Jurkat, Clone E6-1 (cell line): ENCODE data around the gene NPY5R. TPM values are rescaled to one million over a fixed set of nuclear protein-coding genes. Genes with fewer than 3 reads are reported as not detected.

Experiments
- DNase-seq: peaks from one replicate; pipeline ENCODE4 v3.0.0-alpha.2; 2011; ENCODE audit warnings: low read depth, low spot score
- H3K4me3 ChIP-seq: 2 replicates; pipeline ENCODE4 v1.5.1; 2011; ENCODE audit warnings: mild to moderate bottlenecking, low read length, control low read depth, moderate library complexity
- polyA plus RNA-seq: library from polyadenylated mRNA; unstranded; fragments of >200 nt; gene quantifications from one replicate; pipeline ENCODE4 v1.2.1, GENCODE V29; 2012; ENCODE audit warnings: missing spikeins; ENCODE audit not compliant: insufficient read length, insufficient read depth

Gene NPY5R
- polyA plus RNA-seq, result not detected

- DNase-seq, result no peak
- no peak within 1 kb of the TSS for H3K4me3 ChIP-seq
Measured at GRCh38 chr4:163343604-163344146, at the start of gene NPY5R. Gene NPY5R, plus strand, starts transcription at chr4:163343892. Its CDS starts 6,382 bp downstream, at chr4:163350274.

DNA sequence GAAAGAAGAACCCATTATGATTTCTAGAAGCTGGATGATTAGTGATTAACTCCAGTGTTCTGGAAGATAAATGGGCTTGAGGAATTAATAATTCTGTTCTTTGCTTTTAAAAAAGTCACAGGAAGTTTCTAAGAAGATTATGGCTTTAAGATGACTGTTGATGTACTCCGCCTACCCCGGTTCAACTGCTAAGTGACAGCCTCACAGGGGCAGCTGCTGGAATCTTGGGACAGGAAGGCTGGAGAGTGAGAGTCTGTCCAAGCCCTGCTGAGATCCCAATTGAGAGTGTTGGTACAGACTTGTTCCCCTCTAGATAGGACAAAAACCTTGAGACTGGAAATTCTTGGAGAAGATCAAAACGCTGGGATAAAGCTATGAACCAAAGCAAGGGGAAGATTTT lies 48.6 kb upstream of the NPY5R start:
- DNase-seq, result no peak
- H3K4me3 ChIP-seq, result no peak overlapping the region

- no peak for DNase-seq
- H3K4me3 ChIP-seq, result no peak overlapping the region
Measured at GRCh38 chr4:163300445-163300844, 43.2 kb upstream of the NPY5R start.

DNA sequence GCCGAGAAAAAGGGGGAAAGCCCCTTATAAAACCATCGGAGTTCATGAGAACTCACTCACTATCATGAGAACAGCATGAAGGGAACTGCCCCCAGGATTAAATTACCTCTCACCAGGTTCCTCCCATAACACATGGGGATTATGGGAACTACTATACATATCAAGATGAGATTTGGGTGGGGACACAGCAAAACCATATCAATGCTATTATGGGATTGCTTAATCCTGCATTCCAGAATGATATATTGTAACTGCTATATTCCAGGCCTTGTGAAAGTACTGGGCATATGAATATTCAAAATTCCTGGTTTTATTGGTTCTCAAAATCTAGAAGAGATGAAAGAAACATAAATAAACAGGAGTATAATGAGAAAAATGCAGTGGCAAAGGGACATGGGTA lies 40.6 kb upstream of the NPY5R start:
- no peak for DNase-seq
- H3K4me3 ChIP-seq, result no peak overlapping the region

DNA sequence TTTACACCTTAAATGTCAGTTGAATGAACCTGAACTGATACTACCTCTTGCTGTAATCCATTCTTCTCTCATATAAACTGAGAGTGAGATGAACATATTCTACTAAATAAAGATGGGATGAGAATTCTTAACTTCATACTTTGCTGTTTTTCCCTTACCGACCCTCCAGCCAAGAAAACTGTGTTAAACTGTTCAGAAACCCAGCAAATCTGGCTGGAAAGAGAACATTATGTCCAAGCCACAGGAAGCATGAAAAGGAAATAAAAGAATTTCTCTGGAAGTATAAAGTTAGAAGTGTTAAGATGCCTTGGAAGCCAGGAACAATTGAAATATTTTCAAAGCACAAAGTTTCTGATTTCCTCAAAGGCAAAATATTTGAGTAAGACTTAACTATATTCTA lies 34.2 kb upstream of the NPY5R start:
- DNase-seq, result no peak
- H3K4me3 ChIP-seq, result no peak overlapping the region

DNA sequence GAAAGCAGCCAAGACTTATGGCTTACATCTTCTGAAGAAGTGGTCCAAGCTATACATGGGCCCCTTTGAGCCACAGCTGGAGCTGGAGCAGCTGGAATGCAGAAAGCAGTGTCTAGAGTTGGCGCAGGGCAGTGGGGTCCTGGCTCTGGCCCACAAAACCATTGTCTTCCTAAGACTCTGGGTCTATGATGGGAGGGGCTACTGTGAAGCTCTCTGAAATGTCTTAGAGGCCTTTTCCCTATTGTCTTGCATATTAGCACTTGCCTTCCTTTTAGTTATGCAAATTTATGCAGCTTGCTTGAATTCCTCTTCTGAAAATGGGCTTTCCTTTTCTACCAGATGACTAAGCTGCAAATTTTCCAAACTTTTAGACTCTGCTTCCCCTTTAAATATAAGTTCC lies 26.6 kb upstream of the NPY5R start:
- no peak overlapping the region for H3K4me3 ChIP-seq
- DNase-seq, result no peak

- no peak for DNase-seq
- H3K4me3 ChIP-seq, result no peak overlapping the region
Measured at GRCh38 chr4:163330916-163331628, 12.6 kb upstream of the NPY5R start.

DNA sequence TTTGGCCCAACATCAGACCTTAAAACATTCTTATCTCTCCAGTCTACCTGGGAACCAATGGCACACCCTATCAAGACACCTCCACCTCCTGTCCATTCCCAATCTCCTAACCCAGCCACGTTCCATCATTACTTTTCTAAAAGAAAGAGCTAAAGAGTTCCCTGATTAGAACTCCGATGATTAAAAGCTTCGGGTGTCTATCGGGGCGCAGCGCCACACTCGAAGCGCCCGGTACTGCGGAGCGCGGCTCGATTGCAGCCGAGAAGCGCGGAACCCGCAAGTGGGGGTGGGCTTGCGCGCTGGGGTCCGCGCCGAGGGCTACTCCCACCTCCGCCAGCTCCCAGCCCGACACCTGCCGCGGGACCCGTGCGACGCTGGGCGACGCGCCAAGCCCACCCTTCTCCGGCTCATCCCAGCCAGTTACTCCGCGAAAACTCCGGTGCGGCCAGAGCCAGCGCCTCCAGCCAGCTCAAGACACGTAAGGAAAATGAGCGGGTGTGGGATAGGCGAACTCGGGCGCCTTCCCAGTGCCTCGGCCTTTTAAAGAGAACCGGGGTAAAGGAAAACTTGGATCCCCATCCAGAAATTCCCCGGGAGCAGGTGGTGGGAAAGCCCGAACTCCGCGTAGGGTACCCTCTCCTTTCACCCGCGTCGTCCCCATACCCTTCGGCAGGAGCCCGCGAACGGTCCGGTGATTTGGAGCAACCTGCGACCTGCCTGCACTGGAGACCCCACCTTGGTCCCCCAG lies 11.9 kb upstream of the NPY5R start:
- no peak overlapping the region for H3K4me3 ChIP-seq

DNA sequence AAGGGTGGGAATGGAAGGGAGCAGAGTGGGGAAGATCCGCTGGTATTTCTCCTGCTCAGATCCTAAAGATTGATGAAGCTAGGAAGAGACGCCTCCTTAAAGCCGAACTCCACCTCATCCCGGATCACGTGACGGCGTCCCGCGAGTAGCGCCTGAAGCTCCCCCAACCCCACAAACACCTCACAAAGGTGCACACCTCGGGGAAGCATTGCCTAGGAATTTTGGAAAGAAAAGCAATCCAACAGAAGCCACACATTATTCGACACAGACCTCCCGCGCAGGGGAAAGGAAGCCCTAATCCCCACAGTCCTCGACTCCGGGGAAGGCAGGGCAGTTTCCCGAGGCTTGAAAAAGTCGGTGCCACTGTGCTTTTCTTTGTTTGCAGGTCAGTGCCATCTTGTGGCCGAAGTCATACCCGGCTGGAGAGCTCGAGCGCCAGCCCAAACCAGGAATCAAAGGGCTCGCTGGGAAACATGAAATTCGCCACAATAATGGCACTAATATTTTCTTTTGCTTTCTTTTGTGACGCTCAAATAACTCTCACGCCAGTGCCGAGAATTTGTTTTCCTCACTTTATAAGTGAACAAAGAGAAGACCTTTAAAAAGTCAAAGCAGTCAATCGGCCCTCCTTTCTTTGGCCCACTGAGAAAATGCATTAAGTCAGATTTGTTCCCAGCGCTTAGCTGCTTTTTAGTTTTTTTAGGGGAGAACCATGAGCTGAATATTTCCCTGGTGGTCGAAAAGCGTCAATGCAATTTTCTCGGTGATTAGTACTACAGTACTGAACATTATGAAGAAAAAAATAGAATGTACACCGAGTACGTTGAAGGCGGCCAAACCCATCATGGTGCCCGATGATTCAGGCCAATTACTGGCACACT lies 10.9 kb upstream of the NPY5R start, which contains the start of gene NPY1R:
TSS of gene NPY1R (minus strand) at position 71 of the 881 bp plus-strand sequence. CDS start 6,042 bp downstream, outside the sequence.
- DNase-seq, result no peak
- H3K4me3 ChIP-seq, result no peak within 1 kb of the TSS

More for the DNA sequence above, 11.9 kb upstream of the NPY5R start:
- no peak for DNase-seq

- H3K4me3 ChIP-seq, result no peak overlapping the region
- no peak for DNase-seq
Measured at GRCh38 chr4:163335384-163335783, 8.3 kb upstream of the NPY5R start.

GRCh38 chr4:163344147-163345125 lies 744 bp downstream of the NPY5R start:
- H3K4me3 ChIP-seq, result no peak overlapping the region
- no peak for DNase-seq

- DNase-seq, result no peak
- H3K4me3 ChIP-seq, result no peak overlapping the region
Measured at GRCh38 chr4:163350672-163351071, 7.0 kb downstream of the NPY5R start.

GRCh38 chr4:163353054-163353453 lies 9.4 kb downstream of the NPY5R start:
- no peak for DNase-seq
- no peak overlapping the region for H3K4me3 ChIP-seq

DNA sequence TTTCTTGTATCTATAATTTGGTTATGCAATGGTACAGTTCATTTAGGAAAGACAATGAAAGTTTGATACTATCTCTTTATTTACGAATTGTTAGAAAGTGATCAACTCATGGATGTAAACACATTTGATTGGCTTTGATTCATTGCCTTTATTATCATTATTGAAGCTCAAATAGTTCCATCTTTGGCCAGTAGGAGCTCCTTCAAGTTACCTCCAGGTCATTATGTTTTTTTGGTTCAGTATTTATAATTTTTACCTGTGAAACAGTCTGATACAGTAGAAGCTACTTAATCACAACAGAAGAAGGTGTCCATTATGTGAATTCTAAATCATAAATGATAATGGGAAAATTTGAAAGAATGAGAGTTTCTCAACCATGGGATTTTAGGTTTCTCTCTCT lies 12.4 kb downstream of the NPY5R start:
- no peak overlapping the region for H3K4me3 ChIP-seq
- DNase-seq, result no peak

- no peak overlapping the region for H3K4me3 ChIP-seq
- DNase-seq, result no peak
Measured at GRCh38 chr4:163367651-163368050, 24.0 kb downstream of the NPY5R start.

GRCh38 chr4:163372029-163372428 lies 28.3 kb downstream of the NPY5R start:
- no peak for DNase-seq
- H3K4me3 ChIP-seq, result no peak overlapping the region

DNA sequence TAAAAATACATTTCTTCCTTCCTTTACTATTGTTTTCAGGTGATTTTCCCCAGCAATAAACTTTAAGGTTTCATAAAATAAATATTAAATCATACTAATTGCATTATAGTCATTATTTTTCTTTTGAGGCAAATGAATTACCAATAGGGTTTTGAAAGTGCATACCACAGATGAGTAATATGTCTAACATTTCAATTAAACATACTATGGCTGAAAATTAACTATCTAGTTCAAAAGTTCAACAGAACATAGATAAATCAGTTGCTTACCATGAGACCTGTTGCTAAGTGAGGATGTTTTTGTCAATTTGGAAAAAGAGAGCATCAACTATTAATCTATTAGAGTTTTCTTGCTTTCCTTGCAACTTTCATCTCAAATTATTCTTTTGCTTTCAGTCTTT lies 35.0 kb downstream of the NPY5R start:
- H3K4me3 ChIP-seq, result no peak overlapping the region
- DNase-seq, result no peak

- DNase-seq, result no peak
- no peak overlapping the region for H3K4me3 ChIP-seq
Measured at GRCh38 chr4:163380703-163381102, 37.0 kb downstream of the NPY5R start.
